GM18505 (cell line): ENCODE measurements around the gene HAPSTR1.

Experiments
- ATAC-seq: cut with Tn5 transposase; IDR thresholded peaks from one replicate; pipeline ENCODE4 v1.9.1; 2021; ENCODE audit not compliant: unreplicated experiment
- POLR2A ChIP-seq: IDR thresholded peaks from 4 replicates; pipeline ENCODE4 v1.6.1; 2011; ENCODE audit warnings: borderline replicate concordance; ENCODE audit not compliant: insufficient read depth, insufficient read length; ENCODE audit errors: extremely low read depth

Gene HAPSTR1

GRCh38 chr16:9113707-9114106 is 22.3 kb downstream of the HAPSTR1 start:
- TF ChIP-seq POLR2A = no peak
- no peak for ATAC-seq

- no peak for TF ChIP-seq POLR2A
- no peak for ATAC-seq
These were observed 22.7 kb downstream of the HAPSTR1 start for GRCh38 chr16:9114112-9114511.

- ATAC-seq = no peak
- TF ChIP-seq POLR2A = no peak
These were observed 23.4 kb downstream of the HAPSTR1 start for GRCh38 chr16:9114842-9115241.

- TF ChIP-seq POLR2A = no peak
- ATAC-seq = no peak
These were observed 23.8 kb downstream of the HAPSTR1 start for GRCh38 chr16:9115277-9115676.

- no peak for TF ChIP-seq POLR2A
- ATAC-seq = no peak
These were observed 24.7 kb downstream of the HAPSTR1 start for GRCh38 chr16:9116141-9116540.

GRCh38 chr16:9118170-9118569 is 26.7 kb downstream of the HAPSTR1 start:
- no peak for TF ChIP-seq POLR2A
- ATAC-seq = no peak

GRCh38 chr16:9119795-9120194 is 28.4 kb downstream of the HAPSTR1 start:
- no peak for TF ChIP-seq POLR2A
- no peak for ATAC-seq

GRCh38 chr16:9122342-9122741 is 30.9 kb downstream of the HAPSTR1 start:
- no peak for ATAC-seq
- TF ChIP-seq POLR2A = no peak

GRCh38 chr16:9122969-9123368 is 31.5 kb downstream of the HAPSTR1 start:
- no peak for TF ChIP-seq POLR2A
- ATAC-seq = no peak

GRCh38 chr16:9123401-9123800 is 32.0 kb downstream of the HAPSTR1 start:
- no peak for TF ChIP-seq POLR2A
- ATAC-seq = no peak

GRCh38 chr16:9123871-9124270 is 32.4 kb downstream of the HAPSTR1 start:
- ATAC-seq = no peak
- TF ChIP-seq POLR2A = no peak

GRCh38 chr16:9124444-9124843 is 33.0 kb downstream of the HAPSTR1 start:
- TF ChIP-seq POLR2A = no peak
- ATAC-seq = no peak

GRCh38 chr16:9124908-9125584 is 33.6 kb downstream of the HAPSTR1 start:
- TF ChIP-seq POLR2A = no peak
- no peak for ATAC-seq

- ATAC-seq = no peak
- TF ChIP-seq POLR2A = no peak
These were observed 34.4 kb downstream of the HAPSTR1 start for GRCh38 chr16:9125658-9126505.
